C4-2B (cell line): ENCODE results near the gene SMIM22.

ENCODE experiments used
- H3K27ac ChIP-seq: fragments of 450-650 bp; 2 replicates; pipeline ENCODE4 v1.5.1; 2017
- CTCF ChIP-seq: fragments of 450-650 bp; conservative IDR thresholded peaks from 2 replicates; pipeline ENCODE4 v1.5.1; 2017; ENCODE audit warnings: mild to moderate bottlenecking
- ZFX ChIP-seq: fragments of 450-650 bp; IDR thresholded peaks from 2 replicates; pipeline ENCODE4 v1.6.1; 2017

Gene SMIM22

GRCh38 chr16:4831616-4832015 is 36.4 kb downstream of the SMIM22 start:
- no peak for TF ChIP-seq CTCF
- TF ChIP-seq ZFX, result no peak
- no peak overlapping the region for H3K27ac ChIP-seq

- no peak for TF ChIP-seq CTCF
- TF ChIP-seq ZFX, result no peak
- no peak overlapping the region for H3K27ac ChIP-seq
Measured at GRCh38 chr16:4832698-4833343, 37.7 kb downstream of the SMIM22 start.

GRCh38 chr16:4833584-4833983 is 38.4 kb downstream of the SMIM22 start:
- no peak for TF ChIP-seq ZFX
- no peak for TF ChIP-seq CTCF
- H3K27ac ChIP-seq, result no peak overlapping the region

- no peak for TF ChIP-seq ZFX
- no peak for TF ChIP-seq CTCF
- no peak overlapping the region for H3K27ac ChIP-seq
Measured at GRCh38 chr16:4836727-4837126, 41.6 kb downstream of the SMIM22 start.

- no peak overlapping the region for H3K27ac ChIP-seq
- TF ChIP-seq ZFX, result no peak
- TF ChIP-seq CTCF, result no peak
Measured at GRCh38 chr16:4837733-4838501, 42.7 kb downstream of the SMIM22 start.

GRCh38 chr16:4839942-4840341 is 44.8 kb downstream of the SMIM22 start:
- no peak overlapping the region for H3K27ac ChIP-seq
- TF ChIP-seq ZFX, result no peak
- no peak; the same call in 1 of the 2 replicates for TF ChIP-seq CTCF

- no peak overlapping the region for H3K27ac ChIP-seq
- TF ChIP-seq ZFX, result no peak
- TF ChIP-seq CTCF, result no peak
Measured at GRCh38 chr16:4840984-4841383, 45.8 kb downstream of the SMIM22 start.
